ENCODE results near the gene DPAGT1.
"Not testable (repeated sequence)": the region's sequence is repeated elsewhere in the genome, so short reads cannot be mapped to it uniquely, and the experiment has no call there.

DPAGT1 gene

GRCh38 chr11:119093942-119094815 is 7.5 kb downstream of the DPAGT1 start:
- no peak for DNase-seq (ENCODE audit: low spot score)

GRCh38 chr11:119092880-119093842 is 8.5 kb downstream of the DPAGT1 start:
- DNase-seq (ENCODE audit: low spot score): no peak

- DNase-seq (ENCODE audit: low spot score): no peak
Measured at GRCh38 chr11:119091966-119092879, 9.4 kb downstream of the DPAGT1 start.

GRCh38 chr11:119091178-119091577 is 10.5 kb downstream of the DPAGT1 start:
- no peak for DNase-seq (ENCODE audit: low spot score)

- no peak for DNase-seq (ENCODE audit: low spot score)
Measured at GRCh38 chr11:119089319-119089718, 12.3 kb downstream of the DPAGT1 start.

GRCh38 chr11:119088406-119088805 is 13.2 kb downstream of the DPAGT1 start:
- no peak for DNase-seq (ENCODE audit: low spot score)

- no peak for DNase-seq (ENCODE audit: low spot score)
Measured at GRCh38 chr11:119087747-119088241, 13.9 kb downstream of the DPAGT1 start.

GRCh38 chr11:119087123-119087522 is 14.5 kb downstream of the DPAGT1 start:
- no peak for DNase-seq (ENCODE audit: low spot score)

- DNase-seq (ENCODE audit: low spot score): peak; percentile 60
Measured at GRCh38 chr11:119085437-119085847, 16.2 kb downstream of the DPAGT1 start.

GRCh38 chr11:119084663-119085436 is 16.8 kb downstream of the DPAGT1 start, which contains the start of gene HMBS:
Gene HMBS, plus strand, starts transcription at chr11:119084881. Its CDS starts 153 bp downstream, at chr11:119085034.
- DNase-seq (ENCODE audit: low spot score): peak; percentile 96

GRCh38 chr11:119081682-119082260 is 19.9 kb downstream of the DPAGT1 start:
- DNase-seq (ENCODE audit: low spot score): no peak

- no peak for DNase-seq (ENCODE audit: low spot score)
Measured at GRCh38 chr11:119078675-119079420, 22.8 kb downstream of the DPAGT1 start.

GRCh38 chr11:119077839-119078238 is 23.8 kb downstream of the DPAGT1 start:
- DNase-seq (ENCODE audit: low spot score): no peak

- DNase-seq (ENCODE audit: low spot score): peak; percentile 98
Measured at GRCh38 chr11:119067371-119068222, 34.1 kb downstream of the DPAGT1 start, which contains the start of gene VPS11. Gene VPS11, plus strand, starts transcription at chr11:119067818. Its CDS starts 6 bp downstream, at chr11:119067824.

- no peak for DNase-seq (ENCODE audit: low spot score)
Measured at GRCh38 chr11:119065369-119065768, 36.3 kb downstream of the DPAGT1 start.

- no peak for DNase-seq (ENCODE audit: low spot score)
Measured at GRCh38 chr11:119062779-119063178, 38.9 kb downstream of the DPAGT1 start.

GRCh38 chr11:119061256-119061655 is 40.4 kb downstream of the DPAGT1 start:
- no peak for DNase-seq (ENCODE audit: low spot score)

- DNase-seq (ENCODE audit: low spot score): not testable (repeated sequence)
Measured at GRCh38 chr11:119059128-119059527, 42.5 kb downstream of the DPAGT1 start.

All from ecto neural progenitor cell (in vitro differentiated cells).